Keratinocyte (primary cell): ENCODE results near the gene CCT6A. TPM values are rescaled to one million over a fixed set of nuclear protein-coding genes. Genes with fewer than 3 reads are reported as not detected.
"Not testable (repeated sequence)": the region's sequence is repeated elsewhere in the genome, so short reads cannot be mapped to it uniquely, and the experiment has no call there.

Source experiments
- DNase-seq: peaks from one replicate; pipeline ENCODE4 v3.0.0-alpha.2; 2011; ENCODE audit warnings: low read depth, missing footprints, low spot score
- FAIRE-seq: peaks from 2 replicates; lab custom pipeline; 2011; peaks lifted over from hg19 to GRCh38; lab: Jason Lieb, UNC
- H2AFZ ChIP-seq: 2 replicates; pipeline ENCODE4 v1.6.0; 2012; ENCODE audit warnings: low read length, control low read depth, inconsistent platforms; ENCODE audit not compliant: control insufficient read depth
- H3K27ac ChIP-seq: 2 replicates; pipeline ENCODE4 v1.5.1; 2011; ENCODE audit warnings: low read length; ENCODE audit not compliant: control insufficient read depth, insufficient read depth
- H3K27me3 ChIP-seq: 3 replicates; pipeline ENCODE4 v1.6.0; 2011; ENCODE audit warnings: low read length; ENCODE audit not compliant: control insufficient read depth, insufficient read depth; ENCODE audit errors: extremely low read depth
- H3K36me3 ChIP-seq, 2 experiments: 2 replicates in 1 of 2; 3 replicates in 1 of 2; pipeline ENCODE4 v1.5.1; 2011; ENCODE audit warnings: low read length in 2 of 2, mild to moderate bottlenecking in 1 of 2; ENCODE audit not compliant: control insufficient read depth in 2 of 2, insufficient read depth in 2 of 2; ENCODE audit errors: extremely low read depth in 1 of 2
- H3K4me1 ChIP-seq: 3 replicates; pipeline ENCODE4 v1.5.1; 2011; ENCODE audit warnings: low read length; ENCODE audit not compliant: control insufficient read depth, insufficient read depth; ENCODE audit errors: extremely low read depth
- H3K4me2 ChIP-seq: 3 replicates; pipeline ENCODE4 v1.6.0; 2011; ENCODE audit warnings: low read depth, low read length; ENCODE audit not compliant: control insufficient read depth, insufficient read depth; ENCODE audit errors: extremely low read depth
- H3K4me3 ChIP-seq, 3 experiments: fragments of 200-600 bp in 1 of 3; sonication (generic) in 1 of 3; 2 replicates in 2 of 3; 3 replicates in 1 of 3; pipeline ENCODE4 v1.5.1; 2011 to 2016; ENCODE audit warnings: low read length in 3 of 3, mild to moderate bottlenecking in 3 of 3, control low read depth in 2 of 3, inconsistent platforms in 1 of 3, low read depth in 1 of 3, mixed read lengths in 1 of 3, mixed run types in 1 of 3, moderate library complexity in 1 of 3; ENCODE audit not compliant: control insufficient read depth in 2 of 3, insufficient read depth in 2 of 3; ENCODE audit errors: extremely low read depth in 1 of 3
- H3K79me2 ChIP-seq: 2 replicates; pipeline ENCODE4 v1.6.0; 2012; ENCODE audit warnings: low read length; ENCODE audit not compliant: control insufficient read depth, insufficient read depth
- H3K9ac ChIP-seq: 3 replicates; pipeline ENCODE4 v1.6.0; 2011; ENCODE audit warnings: low read length; ENCODE audit not compliant: control insufficient read depth, insufficient read depth; ENCODE audit errors: extremely low read depth
- H3K9me1 ChIP-seq: 3 replicates; pipeline ENCODE4 v1.6.0; 2011; ENCODE audit warnings: low read length; ENCODE audit not compliant: control insufficient read depth, insufficient read depth; ENCODE audit errors: extremely low read depth
- H3K9me3 ChIP-seq: 2 replicates; pipeline ENCODE4 v1.5.1; 2012; ENCODE audit warnings: low read depth, low read length; ENCODE audit not compliant: control insufficient read depth
- H4K20me1 ChIP-seq: 3 replicates; pipeline ENCODE4 v1.6.0; 2011; ENCODE audit warnings: low read length; ENCODE audit not compliant: control insufficient read depth, insufficient read depth; ENCODE audit errors: extremely low read depth
- CTCF ChIP-seq, 3 experiments: IDR thresholded peaks in 1 of 3; conservative IDR thresholded peaks in 1 of 3; optimal IDR thresholded peaks in 1 of 3; 2 replicates in 2 of 3; 3 replicates in 1 of 3; pipeline versions ENCODE3 to v1.5.1; 2011; ENCODE audit warnings: low read length in 3 of 3, mild to moderate bottlenecking in 3 of 3, moderate library complexity in 2 of 3, control low read depth in 1 of 3, inconsistent platforms in 1 of 3; ENCODE audit not compliant: insufficient read depth in 2 of 3; ENCODE audit errors: extremely low read depth in 1 of 3
- EZH2 ChIP-seq: IDR thresholded peaks from one replicate; pipeline ENCODE4 v1.6.1; 2012; ENCODE audit warnings: inconsistent platforms, mild to moderate bottlenecking, low read length, moderate library complexity
- dilution Hi-C: fragments of 300-500 bp; cut with MboI; formaldehyde crosslinking; loops from one replicate; pipeline ENCODE4 v1.7.0; 2020; ENCODE audit warnings: low sequenced_read_pairs; ENCODE audit not compliant: extremely low pct_ligation_motif_present
- polyA plus RNA-seq, 5 experiments: library from polyadenylated mRNA; depleted of rRNA in 3 of 5; stranded (reverse) in 3 of 5; stranded (forward) in 1 of 5; unstranded in 1 of 5; fragments of >200 nt; gene quantifications; 1 replicate in 1 of 5; 2 replicates in 3 of 5; 3 replicates in 1 of 5; pipeline versions ENCODE4 v1.2.1 to v1.2.3, GENCODE V29; 2011 to 2012; ENCODE audit warnings: missing spikeins in 2 of 5, low read depth in 1 of 5, low replicate concordance in 1 of 5

The CCT6A gene
- polyA plus RNA-seq, 1 donor (not counting 4 experiments of a cell fraction or from before 2014, with no cell fraction given) = 403 TPM

DNA sequence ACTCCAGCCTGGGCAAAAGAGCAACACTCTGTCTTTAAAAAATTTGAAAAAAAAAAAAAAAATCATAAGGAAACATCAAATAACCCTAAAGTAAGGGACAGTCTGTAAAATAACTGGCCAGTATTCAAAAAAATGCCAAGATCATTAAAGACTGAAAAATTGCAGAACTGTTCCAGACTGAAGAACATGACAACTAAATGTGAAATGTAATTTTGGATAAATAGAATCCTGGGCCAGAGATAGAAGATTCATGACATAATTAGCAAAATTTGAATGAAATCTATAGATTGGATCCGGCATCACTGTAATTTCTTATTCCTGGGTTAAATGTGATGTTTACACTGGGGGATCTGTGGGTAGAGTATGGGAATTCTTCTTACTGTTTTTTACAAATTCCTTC is 3.3 kb upstream of the CCT6A start:
- TF ChIP-seq EZH2 (no peak), CTCF (optimal IDR thresholded peaks at IDR 0.05 in 1 of 3, IDR thresholded peaks at IDR 0.05 in 1 of 3, conservative IDR thresholded peaks at IDR 0.05 in 1 of 3; ENCODE audit: extremely low read depth in 1 of 3, insufficient read depth in 2 of 3, low read length in 3 of 3) (no peak)
- Histone ChIP-seq H3K4me3 (no peak overlapping the region), H3K4me1 (peaks cover 15% of the 10 kb centered on the region), H3K9me3 (no peaks in the 10 kb centered on the region), H3K79me2 (peaks cover 46% of the 10 kb centered on the region), H3K9ac (no peak overlapping the region), H2AFZ (no peak overlapping the region), H3K4me2 (no peak overlapping the region), H3K9me1 (no peaks in the 10 kb centered on the region), H3K27ac (no peak overlapping the region), H4K20me1 (no peaks in the 10 kb centered on the region), H3K27me3 (no peaks in the 10 kb centered on the region), H3K36me3 (peaks cover 0 to 2% of the 10 kb centered on the region in 2 experiments)
- DNase-seq = no peak
- no peak for FAIRE-seq
- dilution Hi-C loops = no loop called here

DNA sequence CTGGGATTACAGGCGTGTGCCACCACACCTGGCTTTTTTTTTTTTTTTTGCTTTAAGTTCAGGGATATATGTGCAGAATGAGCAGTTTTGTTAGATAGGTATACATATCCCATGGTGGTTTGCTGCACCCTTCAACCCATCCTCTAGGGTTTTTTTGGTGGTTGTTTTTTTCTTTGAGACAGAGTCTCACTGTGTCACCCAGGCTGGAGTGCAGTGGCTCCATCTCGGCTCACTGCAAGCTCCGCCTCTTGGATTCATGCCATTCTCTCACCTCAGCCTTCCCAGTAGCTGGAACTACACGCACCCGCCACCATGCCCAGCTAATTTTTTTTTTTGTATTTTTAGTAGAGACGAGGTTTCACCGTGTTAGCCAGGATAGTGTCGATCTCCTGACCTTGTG is 2.8 kb upstream of the CCT6A start:
- H3K27me3 ChIP-seq, H2AFZ ChIP-seq, H3K4me2 ChIP-seq, H4K20me1 ChIP-seq, H3K9me3 ChIP-seq, H3K9me1 ChIP-seq, H3K36me3 ChIP-seq, H3K9ac ChIP-seq, DNase-seq, dilution Hi-C loops, H3K4me3 ChIP-seq, H3K27ac ChIP-seq, FAIRE-seq: not testable (repeated sequence)
- Histone ChIP-seq H3K4me1 (peaks cover 20% of the 10 kb centered on the region), H3K79me2 (peaks cover 51% of the 10 kb centered on the region)

GRCh38 chr7:56051053-56051338 is 569 bp upstream of the CCT6A start:
- Histone ChIP-seq H3K79me2 (peaks cover 70% of the 10 kb centered on the region), H3K36me3 (peaks cover 6 to 11% of the 10 kb centered on the region in 2 experiments), H3K27ac (peak overlapping the region; percentile 84), H3K4me3 (peak overlapping the region; percentile 77 to 79 (median 77)), H3K4me2 (peak overlapping the region; percentile 56), H3K9me3 (no peaks in the 10 kb centered on the region), H3K4me1 (peaks cover 27% of the 10 kb centered on the region), H4K20me1 (no peaks in the 10 kb centered on the region), H2AFZ (peak overlapping the region; percentile 84), H3K27me3 (no peaks in the 10 kb centered on the region), H3K9me1 (no peaks in the 10 kb centered on the region), H3K9ac (peak overlapping the region; percentile 98)
- FAIRE-seq (peak; percentile 51), DNase-seq (no peak)
- TF ChIP-seq CTCF (optimal IDR thresholded peaks at IDR 0.05 in 1 of 3, IDR thresholded peaks at IDR 0.05 in 1 of 3, conservative IDR thresholded peaks at IDR 0.05 in 1 of 3; ENCODE audit: extremely low read depth in 1 of 3, insufficient read depth in 2 of 3, low read length in 3 of 3) = no peak
- no peak for TF ChIP-seq EZH2
- dilution Hi-C loops = no loop called here
